Eye (tissue), 1 donor: Measurements from ENCODE around the gene GATA5.
"Not testable (repeated sequence)": the region's sequence is repeated elsewhere in the genome, so short reads cannot be mapped to it uniquely, and the experiment has no call there.

Experiments used
- DNase-seq: peaks from one replicate; pipeline ENCODE4 v3.0.0-alpha.2; 2015

Gene GATA5

DNA sequence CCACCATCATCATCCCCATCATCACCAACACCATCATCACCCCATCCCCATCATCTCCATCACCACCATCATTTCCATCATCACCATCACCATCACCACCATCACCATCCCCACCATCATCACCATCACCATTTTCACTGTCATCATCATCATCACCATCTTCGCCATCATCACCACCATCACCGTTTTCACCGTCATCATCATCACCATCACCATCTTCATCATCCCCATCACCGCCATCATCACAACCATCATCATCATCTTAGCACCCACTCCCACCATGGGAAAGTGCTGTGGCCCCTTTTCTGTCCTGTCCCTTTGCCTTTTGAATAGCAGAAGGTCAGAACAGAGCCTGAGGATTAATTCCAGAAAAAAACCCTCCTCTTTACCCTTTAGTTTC, 28.5 kb upstream of the GATA5 start:
- no peak for DNase-seq

DNA sequence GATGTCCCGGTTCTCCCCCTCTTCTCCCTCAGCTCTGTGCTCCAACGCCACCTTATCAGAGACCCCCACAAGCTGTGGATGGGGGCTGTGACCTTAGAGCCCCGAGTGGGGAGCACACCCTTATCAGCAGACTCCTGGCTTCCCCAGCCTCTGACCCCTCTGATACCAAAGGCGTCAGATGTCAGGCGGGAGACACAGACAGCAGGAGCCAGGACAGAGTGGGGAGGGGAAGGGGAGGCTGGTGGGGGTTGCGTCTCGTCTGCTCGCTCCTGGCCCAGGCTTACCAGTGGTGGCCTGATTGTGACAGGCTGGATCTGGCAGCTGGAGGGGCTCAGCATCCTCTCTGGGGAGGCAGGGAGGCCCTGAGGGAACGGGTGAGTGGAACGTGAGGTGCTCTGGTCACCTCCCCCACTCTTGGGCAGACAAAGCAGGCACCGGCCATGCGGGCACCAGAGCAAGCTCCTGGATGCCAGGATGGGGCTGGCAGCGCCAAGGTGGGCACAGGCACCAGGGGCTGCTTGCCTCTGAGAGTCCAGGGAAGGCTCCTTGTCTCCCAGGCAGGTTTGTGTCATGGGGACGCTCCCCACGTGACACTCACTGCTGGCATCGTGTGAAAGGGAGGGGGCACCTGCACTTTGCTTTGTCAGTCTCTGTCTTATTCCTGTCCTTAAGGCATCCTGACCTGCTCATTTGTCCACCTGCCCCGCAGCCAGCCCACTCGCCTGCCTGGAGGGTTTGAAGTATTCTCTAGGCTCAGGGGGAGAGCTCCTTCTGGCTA, 27.8 kb upstream of the GATA5 start:
- DNase-seq, result peak; percentile 50

DNA sequence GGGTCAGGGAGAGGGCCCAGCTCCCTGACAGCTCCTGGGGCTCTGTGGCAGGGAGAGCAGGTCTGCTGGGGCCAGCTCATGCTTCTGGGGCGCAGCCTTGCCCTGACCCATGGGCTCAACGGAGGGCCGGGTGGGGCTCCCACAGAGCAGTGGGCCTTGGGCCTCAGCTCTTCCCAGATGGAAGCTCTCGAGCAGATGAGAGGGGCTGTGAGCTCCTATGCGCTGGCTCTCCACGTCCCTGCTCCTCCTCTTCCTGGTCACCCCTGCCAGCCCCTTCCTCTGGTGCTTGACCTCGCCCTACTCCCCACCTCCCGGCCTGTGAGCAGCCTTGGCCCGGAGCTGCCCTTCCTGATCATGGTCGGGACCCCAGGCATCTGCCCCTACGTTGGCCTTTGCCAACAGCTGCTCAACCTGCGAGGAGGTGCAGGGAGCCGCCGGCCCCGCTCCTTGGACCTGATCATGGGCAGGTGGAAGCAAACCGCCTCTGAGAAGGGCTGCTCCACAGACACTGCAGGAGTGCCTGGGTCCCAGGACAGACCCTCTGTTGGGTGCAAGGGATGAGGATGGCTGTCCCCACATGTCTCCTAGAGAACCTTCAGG, 26.8 kb upstream of the GATA5 start:
- DNase-seq, result no peak

DNA sequence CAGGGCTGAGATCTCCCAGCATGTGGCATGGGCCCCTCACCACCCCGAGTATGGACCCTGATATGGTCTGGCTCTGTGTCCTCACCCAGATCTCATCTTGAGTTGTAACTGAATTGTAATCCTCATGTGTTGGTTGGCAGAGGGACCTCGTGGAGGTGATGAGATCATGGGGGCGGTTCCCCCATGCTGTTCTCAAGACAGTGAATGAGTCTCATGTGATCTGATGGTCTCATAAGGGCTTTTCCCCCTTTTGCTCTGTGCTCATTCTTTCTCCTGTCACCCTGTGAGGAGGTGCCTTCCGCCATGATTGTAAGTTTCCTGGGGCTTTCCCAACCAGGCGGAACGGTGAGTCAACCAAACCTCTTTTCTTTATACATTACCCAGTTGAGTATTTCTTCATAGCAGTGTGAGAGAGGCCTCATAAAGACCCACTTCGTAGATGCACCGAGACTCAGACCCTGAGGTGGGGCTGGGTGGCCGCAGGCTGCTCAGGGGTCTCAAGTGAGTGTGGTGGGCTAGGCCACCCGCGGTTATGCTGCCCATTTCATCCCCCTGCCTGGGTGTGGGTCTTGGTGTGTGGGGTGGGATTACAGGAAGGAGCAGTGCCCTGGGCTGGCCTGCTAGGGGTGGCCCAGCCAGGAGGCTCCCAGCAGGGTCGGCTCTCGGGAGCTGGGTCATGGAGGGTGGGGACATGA, 26.2 kb upstream of the GATA5 start:
- DNase-seq, result no peak

DNA sequence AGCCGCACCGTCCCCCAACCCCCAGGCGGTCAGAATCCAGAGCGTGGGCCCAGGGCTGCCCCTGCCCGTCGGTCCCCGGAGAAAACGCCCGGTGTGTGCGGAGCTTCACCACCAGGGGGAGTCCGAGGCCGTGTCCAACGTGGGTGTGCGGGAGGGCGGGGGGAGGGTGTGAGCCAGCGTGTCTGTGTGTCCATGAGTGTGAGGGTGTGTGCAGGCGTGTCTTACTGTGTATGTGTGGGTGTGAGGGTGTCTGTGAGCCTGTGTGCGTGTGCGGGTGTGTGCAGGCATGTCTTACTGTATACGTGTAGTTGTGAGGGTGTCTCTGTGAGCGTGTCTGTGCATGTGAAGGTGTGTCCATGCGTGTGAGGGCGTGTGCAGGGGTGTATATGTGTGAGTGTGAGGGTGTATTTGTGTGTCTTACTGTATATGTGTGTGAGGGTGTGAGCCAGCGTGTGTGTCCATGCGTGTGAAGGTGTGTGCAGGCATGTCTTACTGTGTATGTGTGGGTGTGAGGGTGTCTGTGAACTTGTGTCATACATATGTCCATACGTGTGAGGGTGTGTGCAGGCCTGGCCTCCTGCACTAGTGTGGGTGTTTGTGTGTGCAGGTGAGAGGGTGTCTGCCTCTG, 24.6 kb upstream of the GATA5 start:
- peak; percentile 89 for DNase-seq

DNA sequence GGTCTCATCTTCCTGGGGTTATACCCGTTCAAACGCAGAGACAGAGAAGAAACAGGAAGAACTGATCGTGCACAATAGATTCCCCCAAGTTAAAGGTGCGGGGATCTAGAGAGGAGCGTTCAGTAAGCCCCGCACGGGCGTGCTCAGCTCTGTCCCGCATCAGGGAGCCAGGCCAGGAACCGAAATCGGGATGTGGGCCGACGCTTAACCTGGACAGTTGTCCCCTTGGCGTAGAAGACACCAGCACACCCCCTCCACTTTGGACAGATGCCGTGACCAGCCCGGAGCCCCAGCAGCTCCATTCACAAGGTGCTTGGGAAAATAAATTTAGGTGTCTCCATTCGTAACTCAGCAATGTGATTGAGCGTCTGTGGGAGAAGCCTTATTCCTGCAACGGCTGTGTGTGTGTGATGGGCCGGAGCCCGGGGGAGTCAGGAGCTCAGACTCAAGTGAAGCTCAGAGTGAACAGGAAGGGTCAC, 24.0 kb upstream of the GATA5 start:
- DNase-seq, result no peak

DNA sequence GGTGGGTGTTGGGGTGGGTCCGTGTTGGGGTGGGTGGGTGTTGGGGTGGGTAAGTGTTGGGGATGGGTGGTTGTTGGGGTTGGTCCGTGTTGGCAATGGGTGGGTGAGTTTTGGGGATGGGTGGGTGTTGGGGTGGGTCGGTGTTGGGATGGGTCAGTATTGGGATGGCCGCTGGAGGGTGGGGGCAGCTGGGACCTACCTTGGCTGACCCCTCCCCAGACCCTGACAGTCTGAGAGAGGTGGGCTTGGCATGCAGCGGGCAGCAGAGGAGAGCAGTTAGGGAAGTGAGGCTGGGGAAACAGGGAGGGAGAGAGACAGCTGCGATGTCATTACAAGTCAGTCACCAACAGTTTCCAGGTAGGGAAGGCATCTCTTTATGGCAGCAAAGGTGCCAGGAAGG, 23.1 kb upstream of the GATA5 start:
- DNase-seq, result no peak

DNA sequence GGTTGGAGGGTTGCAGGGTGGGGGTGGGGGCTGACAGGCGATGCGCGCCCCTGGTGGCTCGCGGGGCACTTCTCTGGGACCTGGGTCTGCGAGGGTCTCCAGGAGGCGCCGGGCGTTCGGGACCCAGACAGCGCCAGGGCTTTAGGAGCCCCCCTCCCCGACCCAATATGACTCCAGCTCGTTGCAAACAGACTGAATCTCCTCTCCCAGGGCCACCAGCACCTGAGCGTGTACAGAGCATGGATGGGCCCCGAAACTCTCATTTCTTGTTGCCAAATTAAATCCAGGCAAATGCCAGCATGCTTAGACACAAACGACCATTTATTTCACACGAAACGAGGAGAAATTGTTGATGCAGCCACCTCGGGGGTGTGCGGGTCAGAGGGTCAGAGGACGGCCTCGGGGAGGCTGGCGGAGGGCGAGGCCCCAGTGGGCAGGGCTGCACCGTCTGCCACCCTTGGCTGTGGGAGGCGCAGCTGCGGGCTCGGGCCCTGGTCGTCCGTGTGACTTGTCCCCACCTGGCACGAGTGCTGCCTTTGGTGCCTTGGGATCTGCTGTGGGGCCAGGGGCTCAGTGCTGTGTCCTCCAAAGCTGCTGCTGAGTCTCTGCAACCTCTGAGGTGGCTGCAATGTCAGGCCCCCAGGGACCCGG, 20.9 kb upstream of the GATA5 start:
- DNase-seq, result peak; percentile 77

DNA sequence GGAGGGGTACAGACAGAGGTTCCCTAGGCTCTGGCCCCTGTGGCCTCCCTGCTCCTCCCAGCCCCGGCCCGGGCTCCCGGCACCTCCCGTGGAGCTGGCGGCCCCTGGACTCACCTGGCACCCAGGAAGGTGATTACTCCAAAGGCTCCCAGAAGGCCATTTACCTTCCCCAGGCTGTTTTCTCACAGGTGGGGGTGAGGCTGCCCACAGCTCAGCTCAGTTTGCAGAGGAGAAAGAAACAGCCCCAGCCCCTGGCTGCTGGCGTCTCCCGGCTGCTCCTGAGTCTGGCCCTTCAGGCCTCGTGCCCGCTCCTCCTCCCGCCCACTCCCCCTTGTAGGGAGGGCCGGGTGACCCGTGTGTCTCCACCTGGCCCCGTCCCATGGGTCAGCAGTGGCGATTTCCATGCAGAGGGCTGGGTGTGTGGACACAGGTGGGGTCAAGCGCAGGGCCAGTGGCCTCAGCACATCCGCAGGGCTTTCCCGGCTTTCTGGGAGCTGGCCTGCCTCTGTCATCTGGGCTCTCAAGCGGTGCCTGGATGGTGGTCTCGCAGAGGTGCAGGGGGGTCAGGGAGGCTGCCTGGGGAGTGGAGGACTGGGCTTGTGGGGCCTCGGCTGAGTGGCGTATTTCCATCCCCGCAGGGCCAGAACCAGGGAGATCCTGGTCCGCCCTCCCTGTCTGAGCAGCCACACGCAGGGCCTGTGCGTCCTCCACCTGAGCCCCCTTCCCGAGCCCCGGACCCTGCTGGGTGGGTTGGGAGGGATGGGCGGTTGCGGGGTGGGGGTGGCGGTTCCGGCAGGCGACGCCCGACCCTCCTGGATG, 20.2 kb upstream of the GATA5 start:
- peak; percentile 38 for DNase-seq

DNA sequence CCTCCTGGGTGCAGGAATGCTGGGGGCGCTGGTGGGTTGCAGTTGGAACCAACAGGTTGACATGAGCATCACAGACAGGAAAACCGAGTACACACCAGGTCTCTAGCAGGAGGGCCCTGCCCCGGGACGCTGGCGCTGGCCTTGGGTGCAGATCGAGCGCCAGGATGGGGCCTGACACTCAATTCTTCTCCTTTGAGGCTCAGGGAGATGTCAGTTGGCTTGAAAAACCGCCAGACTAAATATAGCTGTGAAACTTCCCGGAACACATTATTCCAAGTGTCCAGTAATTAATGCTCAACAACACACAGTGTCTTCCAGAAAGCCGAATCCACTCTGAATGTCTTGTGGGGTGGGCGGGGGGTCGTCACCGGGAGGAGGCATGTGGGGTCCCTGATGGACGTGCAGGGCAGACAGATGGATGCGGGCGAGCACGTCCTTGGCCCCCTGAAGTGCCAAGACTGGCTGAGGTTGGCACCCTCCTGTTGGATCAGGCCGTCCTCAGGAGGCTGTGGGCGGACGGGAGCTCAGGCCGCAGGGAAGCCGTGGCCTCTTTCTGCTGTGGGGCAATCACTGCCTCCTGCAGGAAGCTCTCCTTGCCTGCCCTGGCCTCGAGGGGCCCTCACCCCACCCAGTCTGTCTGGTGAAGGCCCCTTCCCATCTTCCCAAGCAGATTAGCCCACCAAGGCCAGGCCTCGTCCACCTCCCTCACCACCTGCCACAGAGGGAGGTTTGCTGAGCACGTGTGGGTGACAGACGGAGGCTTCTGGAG, 19.4 kb upstream of the GATA5 start:
- no peak for DNase-seq

DNA sequence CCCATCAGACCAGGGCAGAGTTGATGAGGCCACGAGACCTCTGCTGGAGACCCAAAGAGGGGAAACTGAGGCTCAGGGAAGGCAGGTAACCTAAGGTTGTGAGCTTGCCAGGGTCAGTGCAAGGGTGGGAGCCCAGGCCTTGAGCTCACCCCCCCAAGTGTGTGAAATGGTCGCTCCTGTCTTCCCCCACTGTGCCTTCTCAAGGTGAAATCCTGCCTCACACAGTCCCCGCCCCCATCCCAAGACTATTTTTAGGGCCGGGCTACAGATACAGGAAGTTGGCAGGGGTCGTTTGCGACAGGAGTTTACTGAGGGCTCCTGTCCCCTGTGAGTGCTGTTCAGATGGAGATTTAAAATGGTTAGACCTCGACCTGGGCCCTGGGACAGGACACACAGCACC, 18.7 kb upstream of the GATA5 start:
- DNase-seq, result no peak

DNA sequence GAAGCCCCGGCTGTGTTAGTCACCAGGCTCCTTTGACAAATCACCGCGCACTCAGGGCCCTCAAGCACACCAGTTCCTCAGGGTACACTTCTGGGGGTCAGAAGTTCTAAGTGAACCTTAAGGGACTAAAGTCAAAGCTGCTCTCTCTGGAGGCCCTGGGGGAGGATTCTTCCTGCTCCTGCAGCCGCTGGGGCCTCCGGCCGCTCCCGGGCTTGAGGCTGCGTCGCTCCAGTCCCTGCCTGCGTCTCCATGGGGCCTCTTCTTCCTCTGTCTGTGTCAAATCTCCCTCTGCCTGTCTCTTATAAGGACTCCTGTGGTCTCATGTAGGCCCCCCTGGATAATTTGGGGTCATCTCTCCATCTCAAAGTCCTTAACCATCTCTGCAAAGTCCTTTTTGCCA, 18.1 kb upstream of the GATA5 start:
- no peak for DNase-seq

DNA sequence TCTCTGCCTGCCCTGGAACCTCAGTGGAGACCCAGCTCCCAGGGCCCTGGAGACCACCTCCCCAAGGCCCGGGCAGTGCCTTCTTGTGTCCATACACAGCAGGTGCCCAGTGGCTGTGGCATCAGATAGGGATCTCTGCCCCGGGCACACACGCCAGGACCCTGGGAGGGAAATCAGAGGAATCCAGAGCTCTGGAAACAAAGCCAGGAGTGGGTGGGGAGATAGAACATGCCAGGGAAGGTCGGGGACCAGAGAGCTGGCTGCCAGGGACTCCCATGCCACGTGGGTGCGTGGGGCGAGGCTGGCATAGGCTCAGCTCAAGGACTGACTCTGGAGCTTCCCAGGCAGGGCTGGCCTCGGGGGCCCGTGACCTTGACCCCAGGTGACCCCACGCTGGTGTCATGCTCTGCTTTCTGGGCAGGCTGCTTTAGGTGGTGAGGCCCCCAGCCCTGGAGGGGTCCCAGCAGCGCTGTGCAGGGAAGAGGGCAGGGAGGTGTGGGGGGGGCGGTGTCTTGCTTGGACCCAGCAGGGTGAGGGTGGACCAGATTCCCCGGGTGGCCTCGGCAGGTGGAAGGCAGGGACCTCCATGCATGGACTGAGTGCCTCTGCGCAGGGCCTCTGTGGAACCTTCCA, 17.6 kb upstream of the GATA5 start:
- no peak for DNase-seq

DNA sequence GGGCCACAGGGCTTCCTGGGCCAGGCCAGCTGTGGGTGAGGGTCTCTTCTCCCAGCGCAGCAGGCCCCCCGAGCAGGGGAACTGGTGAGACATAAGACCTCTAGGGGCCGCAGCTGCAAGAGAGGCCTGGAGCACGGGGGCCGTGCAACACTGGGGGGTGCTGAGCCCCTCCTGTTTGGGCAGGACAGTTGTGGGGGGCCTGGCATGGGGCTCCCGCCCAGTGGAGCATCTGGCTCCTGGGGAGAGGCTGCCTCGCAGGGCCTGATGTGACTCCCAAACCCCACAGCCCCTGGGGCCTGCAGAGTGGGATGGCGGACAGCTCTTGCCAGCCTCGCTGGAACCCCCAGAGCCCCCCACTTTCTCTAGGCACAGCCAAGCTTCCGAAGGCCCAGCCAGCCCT, 16.9 kb upstream of the GATA5 start:
- no peak for DNase-seq

DNA sequence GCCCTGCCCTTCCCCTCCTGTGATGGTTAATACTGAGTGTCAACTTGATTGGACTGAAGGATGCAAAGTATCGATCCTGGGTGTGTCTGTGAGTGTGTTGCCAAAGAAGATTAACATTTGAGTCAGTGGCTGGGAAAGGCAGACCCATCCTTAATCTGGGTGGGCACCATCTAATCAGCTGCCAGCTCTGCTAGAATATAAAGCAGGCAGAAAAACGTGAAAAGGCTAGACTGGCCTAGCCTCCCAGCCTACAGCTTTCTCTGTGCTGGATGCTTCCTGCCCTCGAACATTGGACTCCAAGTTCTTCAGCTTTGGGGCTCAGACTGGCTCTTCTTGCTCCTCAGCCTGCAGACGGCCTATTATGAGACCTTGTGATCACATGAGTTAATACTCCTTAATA, 15.0 kb upstream of the GATA5 start:
- not testable (repeated sequence) for DNase-seq

DNA sequence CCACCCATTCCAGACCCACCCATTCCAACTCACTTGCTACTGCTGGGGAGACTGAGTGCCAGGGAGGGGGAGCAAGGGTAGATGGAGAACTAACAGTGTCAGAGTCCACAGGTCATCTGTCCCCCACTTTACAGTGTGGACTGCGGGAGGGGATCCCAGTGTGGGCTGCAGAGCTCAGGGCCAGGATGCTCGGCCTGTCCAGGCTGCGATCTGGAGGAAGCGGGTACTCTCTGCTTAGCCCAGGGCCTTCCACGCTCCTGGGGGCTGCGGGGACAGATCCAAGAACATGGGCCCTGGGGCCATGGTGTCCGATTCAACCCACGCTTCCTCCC, 14.1 kb upstream of the GATA5 start:
- DNase-seq, result no peak

DNA sequence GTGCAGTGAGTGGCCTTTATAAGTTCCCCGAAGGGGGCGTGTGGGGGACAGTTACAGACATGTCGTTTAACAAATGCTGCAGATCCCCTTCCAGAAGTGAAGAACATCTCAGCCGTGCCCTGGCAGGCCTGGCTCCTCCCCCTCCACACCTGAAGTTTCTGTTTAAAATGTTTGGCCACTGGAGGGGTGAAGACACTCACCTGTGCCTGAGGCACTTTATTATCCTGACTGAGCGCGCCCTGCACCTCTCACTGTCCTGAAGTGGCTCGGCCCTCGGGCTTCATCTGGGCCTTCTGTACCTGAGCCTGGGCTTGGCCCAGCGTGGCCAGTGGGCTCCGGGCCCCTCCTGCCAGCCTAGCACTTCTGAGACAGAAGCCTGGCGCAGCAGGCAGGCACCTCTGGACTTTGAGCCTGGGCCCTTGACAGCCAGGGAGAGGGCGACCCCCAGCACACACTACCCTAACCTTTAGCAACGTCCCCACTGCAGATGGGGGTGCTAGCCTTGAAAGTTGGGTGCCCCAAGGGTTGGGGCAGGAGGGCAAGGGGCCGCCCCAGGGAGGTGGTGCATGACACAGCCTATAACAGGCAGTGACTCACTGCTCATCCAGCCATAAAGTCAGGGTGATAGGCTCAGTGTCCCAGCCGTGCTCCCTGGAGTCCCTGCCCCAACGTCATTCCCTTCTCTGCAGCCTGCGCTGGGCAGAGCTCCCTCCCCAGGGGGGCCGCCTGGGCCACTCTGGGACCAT, 13.6 kb upstream of the GATA5 start:
- DNase-seq, result no peak

DNA sequence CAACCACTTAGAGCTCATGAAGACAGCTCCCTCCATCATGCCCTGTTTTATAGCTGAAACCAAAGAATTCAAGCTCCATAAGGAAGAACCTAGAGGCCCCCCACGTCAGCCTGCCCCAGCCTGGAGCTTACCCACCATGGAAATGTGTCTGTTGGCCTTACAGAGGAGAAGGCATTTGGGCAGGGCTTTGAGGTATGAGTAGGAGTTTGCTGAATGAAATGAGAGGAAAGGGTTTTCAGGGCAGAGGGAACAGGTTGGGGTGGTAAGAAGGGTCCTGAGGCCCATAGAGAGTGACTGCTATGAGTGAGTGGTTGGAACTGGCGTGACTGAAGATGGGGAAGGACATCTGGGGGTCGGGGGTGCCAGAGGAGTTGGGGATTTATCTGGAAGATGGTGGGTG, 12.7 kb upstream of the GATA5 start:
- DNase-seq, result no peak

DNA sequence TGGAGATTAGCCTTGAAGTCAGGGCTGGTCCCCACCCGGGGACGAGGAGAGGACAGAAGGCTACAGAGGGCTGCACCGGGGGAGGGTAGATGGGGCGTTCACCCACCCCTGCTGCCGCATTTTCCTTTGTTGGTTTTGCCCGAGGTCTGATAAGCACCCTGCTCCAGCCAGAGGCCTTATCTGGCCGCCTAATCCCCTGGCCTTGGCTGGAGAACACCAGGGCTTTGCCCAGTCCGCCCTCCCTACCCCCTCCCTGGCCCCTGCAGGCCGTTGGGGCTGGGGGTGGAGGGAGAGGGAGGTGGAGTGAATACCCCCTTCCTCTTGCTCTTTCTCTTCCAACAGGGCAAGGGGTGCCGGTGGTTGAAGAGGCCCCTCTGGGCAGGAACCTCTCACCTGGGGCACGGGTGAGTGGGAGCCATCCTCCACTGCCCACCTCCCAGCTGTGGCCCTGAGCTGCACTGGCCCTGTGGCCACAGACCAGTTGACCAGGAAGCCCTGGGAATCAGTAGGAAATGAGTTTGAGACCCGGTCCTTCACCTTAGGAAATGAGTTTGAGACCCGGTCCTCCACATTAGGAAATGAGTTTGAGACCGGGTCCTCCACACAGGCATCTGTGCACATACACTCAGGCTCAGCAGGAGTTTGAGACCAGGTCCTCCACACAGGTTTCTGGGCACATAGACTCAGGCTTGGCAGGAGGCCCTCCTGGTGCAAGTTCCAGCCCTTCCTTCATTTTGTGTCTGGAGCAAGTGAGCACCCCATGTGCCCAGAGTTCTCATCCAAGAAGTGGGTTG, 12.0 kb upstream of the GATA5 start:
- peak; percentile 50 for DNase-seq
